K562 (cell line): Measurements from ENCODE around the gene TNNT1. TPM values are rescaled to one million over a fixed set of nuclear protein-coding genes. Genes with fewer than 3 reads are reported as not detected.
A peak's percentile ranks its signal among the peaks of the same experiment; 100 is the strongest.

Experiments used
- ATAC-seq: fragments of 200-7000 bp; cut with Tn5 transposase; 3 replicates; pipeline ENCODE4 v1.9.1; 2020; ENCODE audit warnings: moderate library complexity
- BruUV-seq: library from RNA; stranded (reverse); fragments of 400-500 nt; replicated peaks from 2 replicates; lab custom pipeline; 2021; lab: Mats Ljungman, UMichigan
- CTCF ChIA-PET: fragments of 300-600 bp; formaldehyde crosslinking; extraction: SDS; loops from one replicate; lab custom pipeline; 2021; ENCODE audit warnings: low intra/inter-chr PET ratio; lab: Yijun Ruan, JAX
- POLR2A ChIA-PET: fragments of 300-600, 350-650 bp; sonication (Branson Sonifier 250); formaldehyde crosslinking; extraction: SDS; loops from one replicate; lab custom pipeline; 2021; ENCODE audit warnings: antibody characterized with exemption, inconsistent platforms; lab: Yijun Ruan, JAX
- DNase-seq, 4 experiments: peaks; one replicate each; pipeline versions ENCODE4 v3.0.0 to v3.0.0-alpha.2; 2011 to 2018; ENCODE audit warnings: low spot score in 3 of 4, mixed read lengths in 3 of 4; ENCODE audit errors: extremely low read depth in 1 of 4
- FAIRE-seq: peaks from 2 replicates; lab custom pipeline; 2011; peaks lifted over from hg19 to GRCh38; lab: Jason Lieb, UNC
- H2AFZ ChIP-seq: 2 replicates; pipeline ENCODE4 v1.6.0; 2011; ENCODE audit warnings: low read depth, low read length, control low read depth, inconsistent platforms
- H3K27ac ChIP-seq: fragments of 200-600 bp; 3 replicates; pipeline ENCODE4 v1.8.0; 2011; ENCODE audit warnings: low read depth, mild to moderate bottlenecking, control low read depth, inconsistent platforms, low read length, moderate library complexity, mixed read lengths; ENCODE audit errors: extremely low read depth
- H3K27me3 ChIP-seq, 2 experiments: fragments of 300-600 bp in 1 of 2; 2 replicates in 1 of 2; 3 replicates in 1 of 2; pipeline versions ENCODE4 v1.6.0 to v1.8.0; 2011; ENCODE audit warnings: inconsistent platforms in 2 of 2, low read length in 2 of 2, mild to moderate bottlenecking in 1 of 2, mixed read lengths in 1 of 2, moderate library complexity in 1 of 2; ENCODE audit not compliant: control insufficient read depth in 2 of 2, insufficient read depth in 2 of 2
- H3K36me3 ChIP-seq: fragments of 300-600 bp; 3 replicates; pipeline ENCODE4 v1.8.0; 2011; ENCODE audit warnings: mild to moderate bottlenecking, low read length, inconsistent platforms; ENCODE audit not compliant: control insufficient read depth, insufficient read depth
- H3K4me1 ChIP-seq, 2 experiments: fragments of 200-600 bp in 1 of 2; replicated peaks in 1 of 2; 2 replicates in 1 of 2; 3 replicates in 1 of 2; pipeline versions ENCODE4 v1.5.1 to v1.8.0; 2011; ENCODE audit warnings: inconsistent platforms in 2 of 2, low read length in 2 of 2, mild to moderate bottlenecking in 1 of 2, mixed read lengths in 1 of 2, moderate library complexity in 1 of 2; ENCODE audit not compliant: control insufficient read depth in 2 of 2, insufficient read depth in 2 of 2
- H3K4me2 ChIP-seq: 2 replicates; pipeline ENCODE4 v1.6.1; 2011; ENCODE audit warnings: low read length, control low read depth, inconsistent platforms, mixed read lengths; ENCODE audit not compliant: insufficient read depth
- H3K4me3 ChIP-seq: fragments of 200-600 bp; sonication (generic), shearing (Covaris generic); 2 replicates; pipeline ENCODE4 v1.5.1; 2016; ENCODE audit warnings: control low read depth, inconsistent platforms
- H3K79me2 ChIP-seq: fragments of 200-600 bp; 3 replicates; pipeline ENCODE4 v1.8.0; 2011; ENCODE audit warnings: low read length, inconsistent platforms; ENCODE audit not compliant: control insufficient read depth, insufficient read depth
- H3K9ac ChIP-seq, 2 experiments: 2 replicates each; pipeline versions ENCODE4 v1.6.0 to v1.6.1; 2011; ENCODE audit warnings: low read depth in 2 of 2, low read length in 2 of 2, control low read depth in 1 of 2, inconsistent platforms in 1 of 2, mild to moderate bottlenecking in 1 of 2, mixed read lengths in 1 of 2; ENCODE audit not compliant: insufficient read depth in 1 of 2
- H3K9me1 ChIP-seq: one replicate; pipeline ENCODE4 v1.6.0; 2011; ENCODE audit warnings: inconsistent platforms, mild to moderate bottlenecking, low read length, moderate library complexity; ENCODE audit not compliant: control insufficient read depth, insufficient read depth
- H3K9me3 ChIP-seq: replicated peaks from 2 replicates; pipeline ENCODE4 v1.5.1; 2011; ENCODE audit warnings: low read depth, low read length, inconsistent platforms; ENCODE audit not compliant: control insufficient read depth, insufficient read depth
- H4K20me1 ChIP-seq: replicated peaks from 2 replicates; pipeline ENCODE4 v1.6.1; 2011; ENCODE audit warnings: low read length, inconsistent platforms, mixed read lengths; ENCODE audit not compliant: control insufficient read depth, insufficient read depth
- ARHGAP35 ChIP-seq: fragments of 450-650 bp; IDR thresholded peaks from 2 replicates; pipeline ENCODE4 v1.6.1; 2018; ENCODE audit not compliant: partially characterized antibody
- CREB1 ChIP-seq, 2 experiments: sonication (generic) in 1 of 2; formaldehyde crosslinking in 1 of 2; IDR thresholded peaks; 2 replicates each; pipeline versions ENCODE4 v1.6.1 to v1.8.0; 2012 to 2022; ENCODE audit warnings: inconsistent platforms in 1 of 2, mild to moderate bottlenecking in 1 of 2, missing genetic modification reagents in 1 of 2, moderate library complexity in 1 of 2
- IFI16 ChIP-seq: fragments of 250-450 bp; sonication (Bioruptor Pico); IDR thresholded peaks from 2 replicates; pipeline ENCODE4 v2.1.2; 2022; ENCODE audit warnings: mild to moderate bottlenecking, inconsistent platforms
- MIER1 ChIP-seq: fragments of 450-650 bp; IDR thresholded peaks from 2 replicates; pipeline ENCODE4 v1.6.1; 2016; ENCODE audit warnings: antibody characterized with exemption, mild to moderate bottlenecking, low read depth
- NFRKB ChIP-seq: fragments of 450-650 bp; IDR thresholded peaks from 2 replicates; pipeline ENCODE4 v1.6.1; 2016; ENCODE audit warnings: low read depth
- SREBF1 ChIP-seq: fragments of 150-350 bp; IDR thresholded peaks from 2 replicates; pipeline ENCODE4 v1.6.1; 2014; ENCODE audit warnings: antibody characterized with exemption, low read depth, low read length, borderline replicate concordance
- WGBS: fragments of 100-300 bp; shearing (Covaris generic); methylation state at CpG from one replicate; pipeline ENCODE4 v1.1.6; 2016; ENCODE audit warnings: low coverage, mixed read lengths; ENCODE audit not compliant: insufficient coverage; ENCODE audit errors: missing lambda C conversion rate; 5-methylcytosine and 5-hydroxymethylcytosine counted together
- in situ Hi-C: fragments of 300-500 bp; cut with MboI; formaldehyde crosslinking; loops from 4 replicates; pipeline ENCODE4 v1.15.0; 2018; ENCODE audit warnings: inconsistent platforms, mixed read lengths
- intact Hi-C: fragments of 100-400 bp; cut with micrococcal nuclease; formaldehyde crosslinking; loops from 2 replicates; pipeline ENCODE4 v1.14.2; 2022
- polyA plus RNA-seq, 8 experiments: library from polyadenylated mRNA; depleted of rRNA in 4 of 8; stranded (reverse) in 5 of 8; unstranded in 3 of 8; fragments of >200 nt; fragmentation: Nextera tagmentation in 2 of 8; fragmentation: Illumina TruSeq in 1 of 8; extraction: Ambion mirVana in 2 of 8; extraction: Trizol in 1 of 8; gene quantifications; 2 replicates each; pipeline versions ENCODE4 v1.2.1 to v1.2.3, GENCODE V29; 2011 to 2014; ENCODE audit warnings: inconsistent platforms in 1 of 8, missing spikeins in 1 of 8
- total RNA-seq, 7 experiments: library from RNA; depleted of rRNA in 6 of 7; stranded (reverse); fragments of >200 nt in 6 of 7; fragmentation: Illumina TruSeq in 2 of 7; extraction: Trizol in 2 of 7; gene quantifications; 2 replicates each; pipeline versions ENCODE4 v1.2.1 to v1.2.3, GENCODE V29; 2011 to 2021; ENCODE audit warnings: low replicate concordance in 1 of 7
- TF ChIP-seq, protein P1 (sequence below): fragments of 450-650 bp; IDR thresholded peaks from 2 replicates; pipeline ENCODE4 v1.7.1; 2018; ENCODE audit warnings: mild to moderate bottlenecking, low read depth; ENCODE audit not compliant: partially characterized antibody
- TF ChIP-seq, protein P2 (sequence below): fragments of 250-450 bp; sonication (Bioruptor Pico); IDR thresholded peaks from 2 replicates; pipeline ENCODE4 v1.4.0; 2020; ENCODE audit warnings: mild to moderate bottlenecking, moderate library complexity

TNNT1 gene
- total and polyA plus RNA-seq, 9 of the 15 experiments (the other 6 are each of a cell fraction or from before 2014, with no cell fraction given) = 31.8 to 390 (median 227) TPM

DNA sequence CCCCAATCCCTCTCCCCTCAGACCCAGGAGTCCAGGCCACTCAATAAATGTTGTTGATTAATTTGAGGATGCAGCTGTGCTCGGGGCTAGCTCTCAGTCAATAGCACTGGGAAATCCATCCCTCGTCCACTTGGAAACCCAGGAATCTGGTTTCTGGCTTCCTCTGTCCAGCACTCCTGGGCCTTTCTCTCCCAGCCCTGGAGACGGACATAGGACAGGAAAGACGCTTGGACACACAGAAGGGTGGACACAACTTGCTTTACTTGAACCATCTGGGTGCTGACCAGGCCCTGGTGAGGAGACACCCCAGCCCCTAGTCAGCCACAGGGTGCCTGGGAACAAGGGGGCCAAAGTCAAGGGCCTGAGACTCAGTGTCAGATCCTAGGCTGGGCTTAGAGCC, 9.4 kb upstream of the TNNT1 start:
- no TSS peak for BruUV-seq
- Histone ChIP-seq H3K9ac (peak overlapping the region; percentile 34 to 87; a peak in 3 of 4 replicates), H3K27ac (peak overlapping the region; percentile 66), H3K4me3 (no peak overlapping the region), H4K20me1 (no peaks in the 10 kb centered on the region), H2AFZ (no peak overlapping the region), H3K4me1 (peaks cover 34 to 67% of the 10 kb centered on the region in 2 experiments), H3K9me1 (no peaks in the 10 kb centered on the region), H3K9me3 (no peaks in the 10 kb centered on the region), H3K4me2 (peak overlapping the region; percentile 24), H3K79me2 (peaks cover 14% of the 10 kb centered on the region), H3K36me3 (peaks cover 8% of the 10 kb centered on the region; the same call in 1 of the 3 replicates), H3K27me3 (no peaks in the 10 kb centered on the region)
- ChIA-PET CTCF (no interaction called here), POLR2A (interaction anchor here (0.6 to 1.3 kb wide), 6 partner anchors 12 to 229 kb away, joined by 3 to 7 read pairs (median 3); partner anchors contain the start of genes GP6 and RDH13)
- intact Hi-C loops = loop anchor here (10.0 kb wide), 1 partner anchor 346 kb away; no protein-coding TSS in a partner anchor
- FAIRE-seq = no peak
- in situ Hi-C loops = loop anchor here (25.0 kb wide), 1 partner anchor 979 kb away; the partner anchor contains the start of gene ZNF444
- WGBS = 11% methylated on average over 4 of the region's 4 CpGs
- peak in 1 of 4 experiments; percentile 8 for DNase-seq
- ATAC-seq = peak; percentile 9
- TF ChIP-seq, protein P1, sequence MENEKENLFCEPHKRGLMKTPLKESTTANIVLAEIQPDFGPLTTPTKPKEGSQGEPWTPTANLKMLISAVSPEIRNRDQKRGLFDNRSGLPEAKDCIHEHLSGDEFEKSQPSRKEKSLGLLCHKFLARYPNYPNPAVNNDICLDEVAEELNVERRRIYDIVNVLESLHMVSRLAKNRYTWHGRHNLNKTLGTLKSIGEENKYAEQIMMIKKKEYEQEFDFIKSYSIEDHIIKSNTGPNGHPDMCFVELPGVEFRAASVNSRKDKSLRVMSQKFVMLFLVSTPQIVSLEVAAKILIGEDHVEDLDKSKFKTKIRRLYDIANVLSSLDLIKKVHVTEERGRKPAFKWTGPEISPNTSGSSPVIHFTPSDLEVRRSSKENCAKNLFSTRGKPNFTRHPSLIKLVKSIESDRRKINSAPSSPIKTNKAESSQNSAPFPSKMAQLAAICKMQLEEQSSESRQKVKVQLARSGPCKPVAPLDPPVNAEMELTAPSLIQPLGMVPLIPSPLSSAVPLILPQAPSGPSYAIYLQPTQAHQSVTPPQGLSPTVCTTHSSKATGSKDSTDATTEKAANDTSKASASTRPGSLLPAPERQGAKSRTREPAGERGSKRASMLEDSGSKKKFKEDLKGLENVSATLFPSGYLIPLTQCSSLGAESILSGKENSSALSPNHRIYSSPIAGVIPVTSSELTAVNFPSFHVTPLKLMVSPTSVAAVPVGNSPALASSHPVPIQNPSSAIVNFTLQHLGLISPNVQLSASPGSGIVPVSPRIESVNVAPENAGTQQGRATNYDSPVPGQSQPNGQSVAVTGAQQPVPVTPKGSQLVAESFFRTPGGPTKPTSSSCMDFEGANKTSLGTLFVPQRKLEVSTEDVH = no peak
- TF ChIP-seq NFRKB (0 out of 2 replicates have a peak, but pooled peaks have one; percentile 34), IFI16 (no peak), CREB1 (IDR thresholded peaks at IDR 0.05) (no peak), CREB1 (CRISPR knock-in tag; IDR thresholded peaks at IDR 0.05) (no peak), ARHGAP35 (no peak), SREBF1 (no peak), MIER1 (peak; percentile 45; the same call in 1 of the 2 replicates)
- TF ChIP-seq, protein P2, sequence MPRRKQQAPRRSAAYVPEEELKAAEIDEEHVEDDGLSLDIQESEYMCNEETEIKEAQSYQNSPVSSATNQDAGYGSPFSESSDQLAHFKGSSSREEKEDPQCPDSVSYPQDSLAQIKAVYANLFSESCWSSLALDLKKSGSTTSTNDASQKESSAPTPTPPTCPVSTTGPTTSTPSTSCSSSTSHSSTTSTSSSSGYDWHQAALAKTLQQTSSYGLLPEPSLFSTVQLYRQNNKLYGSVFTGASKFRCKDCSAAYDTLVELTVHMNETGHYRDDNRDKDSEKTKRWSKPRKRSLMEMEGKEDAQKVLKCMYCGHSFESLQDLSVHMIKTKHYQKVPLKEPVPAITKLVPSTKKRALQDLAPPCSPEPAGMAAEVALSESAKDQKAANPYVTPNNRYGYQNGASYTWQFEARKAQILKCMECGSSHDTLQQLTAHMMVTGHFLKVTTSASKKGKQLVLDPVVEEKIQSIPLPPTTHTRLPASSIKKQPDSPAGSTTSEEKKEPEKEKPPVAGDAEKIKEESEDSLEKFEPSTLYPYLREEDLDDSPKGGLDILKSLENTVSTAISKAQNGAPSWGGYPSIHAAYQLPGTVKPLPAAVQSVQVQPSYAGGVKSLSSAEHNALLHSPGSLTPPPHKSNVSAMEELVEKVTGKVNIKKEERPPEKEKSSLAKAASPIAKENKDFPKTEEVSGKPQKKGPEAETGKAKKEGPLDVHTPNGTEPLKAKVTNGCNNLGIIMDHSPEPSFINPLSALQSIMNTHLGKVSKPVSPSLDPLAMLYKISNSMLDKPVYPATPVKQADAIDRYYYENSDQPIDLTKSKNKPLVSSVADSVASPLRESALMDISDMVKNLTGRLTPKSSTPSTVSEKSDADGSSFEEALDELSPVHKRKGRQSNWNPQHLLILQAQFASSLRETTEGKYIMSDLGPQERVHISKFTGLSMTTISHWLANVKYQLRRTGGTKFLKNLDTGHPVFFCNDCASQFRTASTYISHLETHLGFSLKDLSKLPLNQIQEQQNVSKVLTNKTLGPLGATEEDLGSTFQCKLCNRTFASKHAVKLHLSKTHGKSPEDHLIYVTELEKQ (CRISPR knock-in tag) = no peak
